Neural cell (in vitro differentiated cells): ENCODE measurements around the gene SRSF2. TPM values are rescaled to one million over a fixed set of nuclear protein-coding genes. Genes with fewer than 3 reads are reported as not detected.

ENCODE experiments used
- H2AFZ ChIP-seq: fragments of 200-600, 300-800 bp; sonication (generic), shearing (Covaris generic); 2 replicates; pipeline ENCODE4 v1.6.0; 2014; ENCODE audit warnings: low read depth, mild to moderate bottlenecking, antibody characterized with exemption, low read length, moderate library complexity
- H3F3A ChIP-seq: fragments of 200-600 bp; shearing (Covaris generic); 2 replicates; pipeline ENCODE4 v1.6.1; 2016; ENCODE audit warnings: mild to moderate bottlenecking, moderate library complexity, mixed read lengths, antibody characterized with exemption, low read length; ENCODE audit not compliant: insufficient read depth, poor library complexity, severe bottlenecking
- H3K27ac ChIP-seq: fragments of 200-600, 300-800 bp; sonication (generic), shearing (Covaris generic); 2 replicates; pipeline ENCODE4 v1.5.1; 2014; ENCODE audit warnings: mild to moderate bottlenecking, low read length, moderate library complexity
- H3K27me3 ChIP-seq: fragments of 300-800, 200-600 bp; sonication (generic), shearing (Covaris generic); 2 replicates; pipeline ENCODE4 v1.6.0; 2014; ENCODE audit warnings: mild to moderate bottlenecking, low read depth, low read length, moderate library complexity; ENCODE audit not compliant: insufficient read depth
- H3K36me3 ChIP-seq: fragments of 300-800, 200-600 bp; sonication (generic), shearing (Covaris generic); 2 replicates; pipeline ENCODE4 v1.5.1; 2014; ENCODE audit warnings: mild to moderate bottlenecking, antibody characterized with exemption, low read length, moderate library complexity; ENCODE audit not compliant: insufficient read depth
- H3K4me2 ChIP-seq: fragments of 300-800, 200-600 bp; sonication (generic), shearing (Covaris generic); 2 replicates; pipeline ENCODE4 v1.6.0; 2014; ENCODE audit warnings: mild to moderate bottlenecking, low read length
- H3K4me3 ChIP-seq: fragments of 300-800, 200-600 bp; sonication (generic), shearing (Covaris generic); 2 replicates; pipeline ENCODE4 v1.5.1; 2014; ENCODE audit warnings: mild to moderate bottlenecking, low read length, moderate library complexity
- H3K79me2 ChIP-seq: fragments of 200-600 bp; shearing (Covaris generic); replicated peaks from 2 replicates; pipeline ENCODE4 v1.6.0; 2014; ENCODE audit warnings: mild to moderate bottlenecking, low read length, moderate library complexity; ENCODE audit not compliant: insufficient read depth
- H3K9ac ChIP-seq: fragments of 300-800, 200-600 bp; sonication (generic), shearing (Covaris generic); 2 replicates; pipeline ENCODE4 v1.6.1; 2016; ENCODE audit warnings: mild to moderate bottlenecking, low read length, mixed read lengths
- H3K9me2 ChIP-seq: fragments of 200-600 bp; shearing (Covaris generic); 2 replicates; pipeline ENCODE4 v1.6.1; 2016; ENCODE audit warnings: mild to moderate bottlenecking, low read length, mixed read lengths; ENCODE audit not compliant: insufficient read depth
- H3K9me3 ChIP-seq: fragments of 200-600, 300-800 bp; sonication (generic), shearing (Covaris generic); 2 replicates; pipeline ENCODE4 v1.6.1; 2016; ENCODE audit warnings: mild to moderate bottlenecking, mixed run types, low read length, moderate library complexity, mixed read lengths
- H4K20me1 ChIP-seq: fragments of 200-600 bp; shearing (Covaris generic); 2 replicates; pipeline ENCODE4 v1.6.1; 2016; ENCODE audit warnings: mild to moderate bottlenecking, mixed run types; ENCODE audit not compliant: insufficient read depth
- MXI1 ChIP-seq: fragments of 450-650 bp; conservative IDR thresholded peaks from 2 replicates; pipeline ENCODE4 v1.6.1; 2014; ENCODE audit warnings: antibody characterized with exemption, mild to moderate bottlenecking; ENCODE audit not compliant: poor library complexity, severe bottlenecking
- polyA plus RNA-seq: library from polyadenylated mRNA; depleted of rRNA; stranded (reverse); fragments of >200 nt; gene quantifications from 2 replicates; pipeline ENCODE4 v1.2.3, GENCODE V29; 2014
- small RNA-seq, 3 experiments: library from RNA; depleted of rRNA; stranded (forward); fragments of <200 nt; gene quantifications; one replicate each; pipeline ENCODE3, GENCODE V24; 2012

SRSF2 gene
- polyA plus RNA-seq, 1 donor from 2014 or later: 355 TPM

- no peak for TF ChIP-seq MXI1
- Histone ChIP-seq H3K9ac (no peak overlapping the region), H4K20me1 (no peaks in the 10 kb centered on the region), H2AFZ (no peak overlapping the region), H3K36me3 (no peaks in the 10 kb centered on the region), H3K79me2 (no peaks in the 10 kb centered on the region), H3K4me3 (no peak overlapping the region), H3K27me3 (no peaks in the 10 kb centered on the region), H3K9me3 (no peaks in the 10 kb centered on the region), H3F3A (no peaks in the 10 kb centered on the region), H3K9me2 (no peaks in the 10 kb centered on the region), H3K4me2 (no peak overlapping the region), H3K27ac (no peak overlapping the region)
Observed at GRCh38 chr17:76684756-76685155, 52.4 kb downstream of the SRSF2 start.

Small RNA genes lying within 50 kb of the gene (small RNA-seq; reads per million reads assigned to genes)
- gene AC005837.3: 0 reads per million in 3 experiments
- gene RF02271: 0 reads per million in 3 experiments
- 0 reads per million in 3 experiments for gene RNU6-97P
- 0 to 0.59 (median 0.03) reads per million in 3 experiments for gene RNY4P36

Other genes with a start within 250 kb of the SRSF2 start
- gene RHBDF2, start 235.9 kb downstream of the SRSF2 start, polyA plus RNA-seq: not detected in 2 replicates
- 9.6 and 12.9 TPM in 2 replicates for gene CYGB, start 199.6 kb downstream of the SRSF2 start, polyA plus RNA-seq
- 13.2 and 22.5 TPM in 2 replicates for gene PRCD, start 197.3 kb downstream of the SRSF2 start, polyA plus RNA-seq
- gene ST6GALNAC2, start 151.5 kb downstream of the SRSF2 start, polyA plus RNA-seq: not detected in 2 replicates
- not detected in 2 replicates for gene ST6GALNAC1, start 93.6 kb downstream of the SRSF2 start, polyA plus RNA-seq
- 137 and 143 TPM in 2 replicates for gene MXRA7, start 26.4 kb downstream of the SRSF2 start, polyA plus RNA-seq
- 21.7 and 37.6 TPM in 2 replicates for gene JMJD6, start 10.7 kb downstream of the SRSF2 start, polyA plus RNA-seq
- gene METTL23, start 10.5 kb downstream of the SRSF2 start, polyA plus RNA-seq: 53.3 and 59.8 TPM in 2 replicates
- gene MFSD11, start 788 bp upstream of the SRSF2 start, polyA plus RNA-seq: 36.1 and 43.1 TPM in 2 replicates
- gene MGAT5B, start 131.1 kb upstream of the SRSF2 start, polyA plus RNA-seq: 8.8 and 17.6 TPM in 2 replicates